Naive B cell (primary cell): ENCODE data around the gene ZNF501. TPM values are rescaled to one million over a fixed set of nuclear protein-coding genes. Genes with fewer than 3 reads are reported as not detected.

Experiments used
- ATAC-seq, 2 donors: fragments of 150-1000 bp; cut with Tn5 transposase; 2 replicates each; pipeline ENCODE4 v1.10.0; 2021; ENCODE audit warnings: low read depth in 2 of 2, mild to moderate bottlenecking in 2 of 2, moderate library complexity in 2 of 2
- DNase-seq: peaks from one replicate; pipeline ENCODE4 v3.0.0; 2022
- H3K27ac Mint-ChIP-seq, 6 donors: one replicate each; pipeline ENCODE4 v1.8.0; 2020 to 2022; ENCODE audit warnings: mild to moderate bottlenecking in 6 of 6, mixed read lengths in 6 of 6, moderate library complexity in 5 of 6, inconsistent platforms in 2 of 6
- H3K27me3 Mint-ChIP-seq, 3 donors: one replicate each; pipeline ENCODE4 v1.8.0; 2021 to 2022; ENCODE audit warnings: mixed read lengths in 3 of 3, mild to moderate bottlenecking in 1 of 3
- H3K36me3 Mint-ChIP-seq, 2 donors: one replicate each; pipeline ENCODE4 v1.8.0; 2020 to 2022; ENCODE audit warnings: mixed read lengths in 2 of 2, inconsistent platforms in 1 of 2, mild to moderate bottlenecking in 1 of 2
- H3K4me1 Mint-ChIP-seq, 3 donors: one replicate each; pipeline ENCODE4 v1.8.0; 2020 to 2022; ENCODE audit warnings: mixed read lengths in 3 of 3, inconsistent platforms in 1 of 3, mild to moderate bottlenecking in 1 of 3, moderate library complexity in 1 of 3
- H3K4me3 Mint-ChIP-seq, 8 donors: one replicate each; pipeline ENCODE4 v1.8.0; 2020 to 2022; ENCODE audit warnings: mild to moderate bottlenecking in 8 of 8, mixed read lengths in 8 of 8, moderate library complexity in 8 of 8, inconsistent platforms in 2 of 8
- H3K9me3 Mint-ChIP-seq, 7 donors: one replicate each; pipeline ENCODE4 v1.8.0; 2020 to 2022; ENCODE audit warnings: mixed read lengths in 7 of 7, mild to moderate bottlenecking in 5 of 7, inconsistent platforms in 2 of 7, moderate library complexity in 1 of 7
- polyA plus RNA-seq, 6 donors: library from polyadenylated mRNA; unstranded; fragments of 300-500 nt; fragmentation: Illumina TruSeq; gene quantifications; one replicate each; pipeline ENCODE4 v1.2.3, GENCODE V29; 2021; ENCODE audit warnings: low read depth in 6 of 6

Gene ZNF501
- 1 to 10 TPM in 5 of 6 donors, not detected in 1; 1.4 to 7.8 (median 4.0) TPM for polyA plus RNA-seq

GRCh38 chr3:44729384-44729910 is at the start of gene ZNF501:
ZNF501 (plus strand) TSS chr3:44729635; CDS start chr3:44734422, 4,787 bp downstream.
- Mint-ChIP-seq H3K27me3 (no peaks in the 10 kb centered on the region), H3K9me3 (peaks cover 16 to 89% (median 74%) of the 10 kb centered on the region in 7 donors), H3K4me1 (peaks cover 7 to 16% (median 14%) of the 10 kb centered on the region in 3 donors), H3K4me3 (peak within 1 kb of the TSS; percentile 95 to 99 (median 96)), H3K36me3 (peaks cover 37 to 55% of the 10 kb centered on the region in 2 donors), H3K27ac (peak within 1 kb of the TSS; percentile 75 to 98 (median 92))
- DNase-seq (peak; percentile 79), ATAC-seq (peak; percentile 98)

DNA sequence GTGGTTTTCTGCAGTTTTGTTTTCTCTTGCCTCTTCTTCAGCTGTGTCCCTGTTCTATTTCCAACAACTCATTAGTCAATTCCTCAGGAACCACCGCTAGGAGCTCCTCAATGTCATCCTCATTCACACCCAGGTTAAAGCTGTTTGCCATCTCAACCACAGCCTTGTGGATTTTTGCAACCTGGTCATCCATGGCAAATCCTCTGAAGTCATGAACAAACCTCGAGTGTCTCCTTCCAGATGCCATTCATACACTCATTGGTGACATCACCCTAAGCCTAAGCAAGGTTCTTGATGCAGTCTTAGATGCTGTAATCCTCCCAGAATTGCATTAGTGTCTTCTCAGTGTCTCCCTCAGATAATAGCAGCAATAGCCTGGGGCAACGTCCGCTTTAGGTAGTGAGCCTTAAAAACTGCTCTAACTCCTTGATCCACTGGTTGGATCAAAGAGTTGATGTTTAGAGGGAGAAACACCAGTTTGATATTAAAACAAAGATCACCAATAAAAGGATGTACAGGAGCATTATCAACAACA is 48.4 kb upstream of the ZNF501 start:
- DNase-seq: no peak
- peaks cover 1 to 20% (median 10%) of the 10 kb centered on the region in 7 donors for H3K9me3 Mint-ChIP-seq
- H3K27ac Mint-ChIP-seq: peak overlapping the region in 1 of 6 donors; percentile 88
- ATAC-seq: no peak
- peak overlapping the region in 1 of 8 donors; percentile 41 for H3K4me3 Mint-ChIP-seq
- H3K27me3 Mint-ChIP-seq: no peaks in the 10 kb centered on the region
- peaks cover 21 to 28% (median 22%) of the 10 kb centered on the region in 3 donors for H3K4me1 Mint-ChIP-seq
- H3K36me3 Mint-ChIP-seq: peaks cover 11 to 45% of the 10 kb centered on the region in 2 donors

DNA sequence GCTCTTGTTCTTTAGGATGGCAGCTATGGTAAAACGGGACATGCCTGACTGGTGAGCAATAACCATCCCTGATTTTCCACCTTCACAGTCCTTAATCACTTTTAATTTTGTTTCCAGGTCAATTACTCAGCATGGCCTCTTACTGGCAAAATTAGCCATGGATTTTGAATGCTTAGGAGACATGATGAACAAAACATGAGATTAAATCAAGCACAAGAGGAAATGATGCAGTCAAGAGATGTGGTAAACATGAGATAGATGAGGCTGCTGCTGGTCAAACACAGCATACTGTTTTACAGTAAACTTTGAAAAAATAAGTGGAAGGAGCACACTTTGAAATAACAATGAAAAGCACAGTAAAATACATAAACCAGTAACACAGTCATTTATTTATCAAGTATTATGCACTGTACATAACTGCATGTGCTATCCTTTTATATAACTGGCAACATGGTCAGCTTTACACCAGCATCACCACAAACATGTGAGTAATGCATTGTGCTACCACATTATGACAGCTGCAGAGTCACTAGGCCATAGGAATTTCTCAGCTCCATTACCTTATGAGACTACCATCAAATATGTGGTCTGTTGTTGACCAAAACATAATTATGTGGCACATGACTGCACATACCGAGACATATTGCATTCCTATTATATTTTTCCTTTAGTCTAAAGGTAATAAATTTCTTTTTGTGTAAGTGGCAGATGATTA is 47.1 kb upstream of the ZNF501 start:
- no peak overlapping the region for H3K27ac Mint-ChIP-seq
- H3K9me3 Mint-ChIP-seq: peaks cover 10 to 22% (median 20%) of the 10 kb centered on the region in 7 donors
- H3K27me3 Mint-ChIP-seq: peaks cover 2 to 13% (median 6%) of the 10 kb centered on the region in 3 donors
- H3K4me1 Mint-ChIP-seq: peaks cover 13 to 28% (median 20%) of the 10 kb centered on the region in 3 donors
- no peak for DNase-seq
- peaks cover 11 to 49% of the 10 kb centered on the region in 2 donors for H3K36me3 Mint-ChIP-seq
- peak overlapping the region in 1 of 8 donors; percentile 30 for H3K4me3 Mint-ChIP-seq
- no peak for ATAC-seq

DNA sequence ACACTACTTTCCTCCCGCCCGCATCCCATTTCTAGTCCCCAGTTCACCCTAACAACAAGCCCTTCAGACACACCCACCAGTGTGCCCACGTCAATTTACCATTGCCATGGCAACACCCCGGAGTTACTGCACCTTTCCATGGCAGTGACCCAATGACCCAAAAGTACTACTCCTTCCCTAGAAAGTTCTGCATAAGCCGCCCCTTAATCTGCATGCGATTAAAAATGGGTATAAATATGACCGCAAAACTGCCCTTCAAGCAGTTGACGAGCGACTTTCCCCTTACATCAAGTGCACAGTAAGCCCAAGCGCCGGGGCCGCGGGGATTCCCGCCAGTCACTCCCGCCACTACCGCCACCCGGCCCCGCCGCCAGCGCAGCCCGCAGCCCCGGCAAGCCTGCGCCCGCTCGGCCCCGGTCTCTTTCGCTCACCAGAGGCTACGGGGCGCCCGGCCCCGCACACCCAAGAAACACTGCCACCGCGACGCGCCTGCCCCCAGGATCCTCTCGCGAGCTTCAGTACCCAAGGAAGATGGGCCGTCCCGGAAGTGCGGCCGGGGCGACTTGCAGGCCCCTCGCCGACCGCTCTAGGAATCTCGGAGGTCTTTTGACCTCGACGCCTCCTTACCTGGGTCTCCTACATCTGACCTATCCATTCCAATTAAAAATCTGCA is 44.2 kb upstream of the ZNF501 start:
- peaks cover 9 to 31% (median 28%) of the 10 kb centered on the region in 7 donors for H3K9me3 Mint-ChIP-seq
- peaks cover 18 to 53% of the 10 kb centered on the region in 2 donors for H3K36me3 Mint-ChIP-seq
- ATAC-seq (peak; percentile 86 to 87), DNase-seq (peak; percentile 70)
- H3K4me3 Mint-ChIP-seq: peak overlapping the region; percentile 80 to 97 (median 93)
- H3K4me1 Mint-ChIP-seq: peaks cover 13 to 28% (median 20%) of the 10 kb centered on the region in 3 donors
- H3K27me3 Mint-ChIP-seq: peaks cover 15 to 38% (median 27%) of the 10 kb centered on the region in 3 donors
- peak overlapping the region; percentile 81 to 97 (median 92) for H3K27ac Mint-ChIP-seq

- H3K36me3 Mint-ChIP-seq: peaks cover 15 to 33% of the 10 kb centered on the region in 2 donors
- peaks cover 39 to 54% (median 53%) of the 10 kb centered on the region in 3 donors for H3K27me3 Mint-ChIP-seq
- peaks cover 9 to 46% (median 34%) of the 10 kb centered on the region in 7 donors for H3K9me3 Mint-ChIP-seq
- H3K27ac Mint-ChIP-seq: no peak overlapping the region
- DNase-seq (no peak), ATAC-seq (no peak)
- peaks cover 10 to 22% (median 20%) of the 10 kb centered on the region in 3 donors for H3K4me1 Mint-ChIP-seq
- H3K4me3 Mint-ChIP-seq: no peak overlapping the region
Observed at GRCh38 chr3:44687898-44688297, 41.5 kb upstream of the ZNF501 start.

DNA sequence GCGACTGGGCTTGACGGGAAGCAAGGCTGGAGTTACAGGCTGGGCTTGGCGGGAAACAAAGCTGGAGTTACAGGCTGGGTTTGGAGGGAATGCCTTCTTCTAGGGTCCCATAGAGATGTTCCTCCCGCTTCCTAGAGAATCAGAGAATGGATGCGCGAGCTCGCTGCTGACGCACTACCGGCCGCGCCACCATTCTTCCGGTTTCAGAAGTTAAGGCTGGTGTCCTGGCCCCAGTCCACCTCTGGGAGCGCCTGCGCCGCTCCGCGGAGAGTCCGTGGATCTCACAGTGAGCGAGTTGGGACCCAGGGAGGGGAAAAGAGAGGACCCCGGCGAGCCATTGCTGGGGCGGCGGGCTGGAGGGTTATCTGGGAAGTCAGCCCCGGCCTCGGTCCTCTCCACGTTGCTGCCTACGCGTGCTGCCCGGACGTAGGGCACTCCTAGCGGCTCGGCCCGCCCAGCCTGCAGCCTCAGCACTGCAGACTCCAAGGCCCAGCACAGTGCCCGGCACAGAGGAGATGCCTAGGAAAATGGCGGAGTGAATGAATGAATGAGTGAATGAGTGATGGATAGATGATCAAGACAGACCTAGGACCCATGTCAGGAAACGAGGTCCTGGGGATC is 16.9 kb upstream of the ZNF501 start, which contains the start of gene ZNF502:
ZNF502 (plus strand) TSS at position 206 of the 621 bp plus-strand sequence. CDS start 7,602 bp downstream, outside the sequence.
- H3K27ac Mint-ChIP-seq: peak within 1 kb of the TSS; percentile 10 to 95 (median 76)
- peak within 1 kb of the TSS; percentile 92 to 99 (median 96) for H3K4me3 Mint-ChIP-seq
- DNase-seq: peak; percentile 57
- peaks cover 8 to 23% (median 14%) of the 10 kb centered on the region in 3 donors for H3K27me3 Mint-ChIP-seq
- H3K36me3 Mint-ChIP-seq: peaks cover 32 to 40% of the 10 kb centered on the region in 2 donors
- H3K9me3 Mint-ChIP-seq: peaks cover 9 to 87% (median 57%) of the 10 kb centered on the region in 7 donors
- H3K4me1 Mint-ChIP-seq: peaks cover 9 to 16% (median 16%) of the 10 kb centered on the region in 3 donors
- ATAC-seq: peak; percentile 94 to 95

DNA sequence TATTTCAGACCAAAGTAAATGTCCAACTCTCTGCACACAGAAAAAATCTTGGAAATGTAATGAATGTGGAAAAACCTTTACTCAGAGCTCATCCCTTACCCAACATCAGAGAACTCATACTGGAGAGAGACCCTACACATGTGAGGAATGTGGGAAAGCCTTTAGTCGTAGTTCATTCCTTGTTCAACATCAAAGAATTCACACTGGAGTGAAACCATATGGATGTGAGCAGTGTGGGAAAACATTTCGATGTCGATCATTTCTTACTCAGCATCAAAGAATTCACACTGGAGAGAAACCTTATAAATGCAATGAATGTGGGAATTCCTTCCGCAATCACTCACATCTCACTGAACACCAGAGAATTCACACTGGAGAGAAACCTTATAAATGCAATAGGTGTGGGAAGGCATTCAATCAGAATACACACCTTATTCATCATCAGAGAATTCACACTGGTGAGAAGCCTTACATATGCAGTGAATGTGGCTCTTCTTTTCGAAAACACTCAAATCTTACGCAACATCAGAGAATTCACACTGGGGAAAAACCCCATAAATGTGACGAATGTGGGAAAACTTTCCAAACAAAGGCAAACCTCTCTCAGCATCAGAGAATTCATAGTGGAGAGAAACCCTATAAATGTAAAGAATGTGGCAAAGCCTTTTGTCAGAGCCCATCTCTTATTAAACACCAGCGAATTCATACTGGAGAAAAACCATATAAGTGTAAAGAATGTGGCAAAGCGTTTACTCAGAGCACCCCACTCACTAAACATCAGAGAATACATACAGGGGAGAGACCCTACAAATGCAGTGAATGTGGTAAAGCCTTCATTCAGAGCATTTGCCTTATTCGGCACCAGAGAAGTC is 8.0 kb upstream of the ZNF501 start:
- peaks cover 54 to 71% of the 10 kb centered on the region in 2 donors for H3K36me3 Mint-ChIP-seq
- peaks cover 0 to 4% (median 0%) of the 10 kb centered on the region in 3 donors for H3K4me1 Mint-ChIP-seq
- ATAC-seq: no peak

DNA sequence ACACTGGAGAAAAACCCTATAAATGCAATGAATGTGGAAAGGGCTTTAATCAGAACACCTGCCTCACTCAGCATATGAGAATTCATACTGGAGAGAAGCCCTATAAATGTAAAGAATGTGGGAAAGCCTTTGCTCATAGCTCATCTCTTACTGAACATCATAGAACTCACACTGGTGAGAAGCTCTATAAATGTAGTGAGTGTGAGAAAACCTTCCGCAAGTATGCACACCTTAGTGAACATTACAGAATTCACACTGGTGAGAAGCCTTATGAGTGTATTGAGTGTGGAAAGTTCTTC is 7.4 kb upstream of the ZNF501 start:
- Mint-ChIP-seq H3K27me3 (no peaks in the 10 kb centered on the region), H3K27ac (no peak overlapping the region), H3K9me3 (peaks cover 32 to 92% (median 80%) of the 10 kb centered on the region in 7 donors), H3K4me1 (peaks cover 0 to 4% (median 0%) of the 10 kb centered on the region in 3 donors), H3K4me3 (peak overlapping the region in 1 of 8 donors; percentile 35), H3K36me3 (peaks cover 49 to 71% of the 10 kb centered on the region in 2 donors)
- DNase-seq: no peak
- ATAC-seq: no peak

More for the DNA sequence above, 8.0 kb upstream of the ZNF501 start:
- peaks cover 32 to 96% (median 83%) of the 10 kb centered on the region in 7 donors for H3K9me3 Mint-ChIP-seq
- peak overlapping the region in 1 of 6 donors; percentile 16 for H3K27ac Mint-ChIP-seq
- no peak for DNase-seq
- no peak overlapping the region for H3K4me3 Mint-ChIP-seq
- H3K27me3 Mint-ChIP-seq: no peaks in the 10 kb centered on the region

DNA sequence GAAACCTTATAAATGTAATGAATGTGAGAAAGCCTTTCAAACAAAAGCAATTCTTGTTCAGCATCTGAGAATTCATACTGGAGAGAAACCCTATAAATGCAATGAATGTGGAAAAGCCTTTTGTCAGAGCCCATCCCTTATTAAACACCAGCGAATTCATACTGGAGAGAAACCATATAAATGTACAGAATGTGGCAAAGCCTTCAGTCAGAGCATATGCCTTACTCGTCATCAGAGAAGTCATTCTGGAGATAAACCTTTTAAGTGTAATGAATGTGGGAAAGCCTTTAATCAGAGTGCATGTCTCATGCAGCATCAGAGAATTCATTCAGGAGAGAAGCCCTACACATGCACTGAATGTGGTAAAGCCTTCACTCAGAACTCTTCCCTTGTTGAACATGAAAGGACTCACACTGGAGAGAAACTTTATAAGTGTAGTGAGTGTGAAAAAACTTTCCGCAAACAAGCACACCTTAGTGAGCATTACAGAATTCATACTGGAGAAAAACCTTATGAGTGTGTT is 5.3 kb downstream of the ZNF501 start:
- H3K36me3 Mint-ChIP-seq: peaks cover 38 to 52% of the 10 kb centered on the region in 2 donors
- H3K4me1 Mint-ChIP-seq: peaks cover 0 to 7% (median 6%) of the 10 kb centered on the region in 3 donors
- H3K9me3 Mint-ChIP-seq: peaks cover 23 to 89% (median 80%) of the 10 kb centered on the region in 7 donors
- no peak overlapping the region for H3K4me3 Mint-ChIP-seq
- H3K27ac Mint-ChIP-seq: no peak overlapping the region
- DNase-seq: no peak
- no peaks in the 10 kb centered on the region for H3K27me3 Mint-ChIP-seq
- no peak for ATAC-seq

DNA sequence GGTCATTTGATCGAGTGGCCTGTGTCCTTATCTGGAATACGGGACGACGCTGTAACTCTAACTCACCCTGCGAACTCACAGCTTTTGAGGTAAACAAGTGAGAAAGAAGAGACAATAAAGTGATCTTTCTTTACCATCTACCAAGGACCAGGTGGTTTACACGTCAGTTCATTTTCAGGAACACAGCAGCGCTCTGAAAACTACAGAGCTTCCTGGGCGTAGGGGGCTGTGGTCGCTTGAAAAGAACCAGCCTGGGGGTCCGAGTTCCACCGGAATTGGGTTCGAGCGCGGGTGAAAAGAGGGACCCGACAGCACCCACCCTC is 31.6 kb downstream of the ZNF501 start:
- peak overlapping the region; percentile 91 to 97 (median 95) for H3K27ac Mint-ChIP-seq

DNA sequence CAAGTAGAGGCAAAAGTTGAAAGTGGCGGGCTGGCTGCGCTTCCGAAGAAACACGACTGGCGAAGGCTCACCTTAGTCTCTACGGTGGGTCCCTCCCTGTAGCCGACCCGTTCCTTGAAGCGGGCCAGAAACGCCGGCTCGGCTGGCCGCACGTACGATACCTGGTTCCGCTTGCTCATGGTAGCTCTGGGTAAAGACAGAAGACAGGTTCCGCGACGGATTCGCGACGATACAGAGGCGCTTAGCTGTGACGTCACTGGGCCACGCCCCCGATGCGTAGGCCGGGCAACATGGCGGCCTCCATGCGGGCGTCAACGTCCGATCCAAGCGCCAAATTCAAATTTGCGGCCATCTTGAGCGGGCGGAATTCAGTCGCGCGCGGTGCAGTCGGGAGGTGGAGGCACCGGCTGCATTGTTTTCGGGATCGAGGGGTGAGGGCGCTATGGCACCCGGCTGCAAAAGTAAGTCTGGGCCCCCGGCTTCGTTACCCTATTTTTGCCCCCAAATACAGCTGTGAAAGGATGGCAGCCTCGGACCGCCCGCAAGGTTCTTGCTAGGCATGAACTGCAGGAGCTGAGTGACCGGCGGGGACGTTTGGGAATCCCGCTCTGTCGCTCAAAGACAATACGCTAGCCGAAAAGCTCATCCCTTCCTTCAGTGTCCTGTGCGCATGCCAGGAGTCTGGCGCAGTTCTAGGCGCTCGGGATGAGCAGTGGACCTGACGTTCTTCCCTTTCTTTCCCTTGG is 32.2 kb downstream of the ZNF501 start, which contains the start of the genes KIAA1143 and KIF15:
KIAA1143 (minus strand) TSS at position 196 of the 746 bp plus-strand sequence; CDS start at position 179, 17 bp downstream.
KIF15 (plus strand) TSS at position 371 of the 746 bp plus-strand sequence; CDS start at position 443, 72 bp downstream.
- DNase-seq (peak; percentile 95), ATAC-seq (peak; percentile 98 to 99)
- H3K9me3 Mint-ChIP-seq: peaks cover 0 to 14% (median 7%) of the 10 kb centered on the region in 7 donors
- peak within 1 kb of the TSS; percentile 91 to 97 (median 95) for H3K27ac Mint-ChIP-seq
- H3K4me3 Mint-ChIP-seq: peak within 1 kb of the TSS; percentile 85 to 98 (median 94)
- peaks cover 18 to 40% (median 34%) of the 10 kb centered on the region in 3 donors for H3K4me1 Mint-ChIP-seq
- H3K27me3 Mint-ChIP-seq: no peaks in the 10 kb centered on the region
- peaks cover 16 to 19% of the 10 kb centered on the region in 2 donors for H3K36me3 Mint-ChIP-seq

More for the DNA sequence above, 31.6 kb downstream of the ZNF501 start:
- peak overlapping the region; percentile 85 to 98 (median 94) for H3K4me3 Mint-ChIP-seq
- H3K36me3 Mint-ChIP-seq: peaks cover 16 to 19% of the 10 kb centered on the region in 2 donors
- ATAC-seq (peak in 1 of 2 donors; percentile 18), DNase-seq (no peak)
- peaks cover 18 to 40% (median 34%) of the 10 kb centered on the region in 3 donors for H3K4me1 Mint-ChIP-seq
- H3K27me3 Mint-ChIP-seq: no peaks in the 10 kb centered on the region
- peaks cover 0 to 14% (median 7%) of the 10 kb centered on the region in 7 donors for H3K9me3 Mint-ChIP-seq
